WTC11 (cell line): ENCODE data around the gene NEMP2. TPM values are rescaled to one million over a fixed set of nuclear protein-coding genes. Genes with fewer than 3 reads are reported as not detected.

Source experiments
- ATAC-seq: fragments of 200-7000 bp; cut with Tn5 transposase; 2 replicates; pipeline ENCODE4 v1.10.0; 2021; ENCODE audit warnings: mild to moderate bottlenecking, moderate library complexity
- CTCF ChIA-PET: fragments of 300-600 bp; sonication (Branson Sonifier 250); formaldehyde crosslinking; loops from one replicate; lab custom pipeline; 2021; ENCODE audit warnings: antibody characterized with exemption; lab: Charles Lee
- POLR2A ChIA-PET: fragments of 350-600 bp; sonication (Branson Sonifier 250); formaldehyde crosslinking; loops from one replicate; lab custom pipeline; 2021; ENCODE audit warnings: antibody characterized with exemption; lab: Charles Lee
- DNase-seq: peaks from one replicate; pipeline ENCODE4 v3.0.0; 2021; ENCODE audit warnings: low spot score
- H3K27ac Mint-ChIP-seq: 2 replicates; pipeline ENCODE4 v1.8.0; 2021; ENCODE audit warnings: mixed read lengths
- H3K27me3 Mint-ChIP-seq: 2 replicates; pipeline ENCODE4 v1.8.0; 2021; ENCODE audit warnings: low read depth, mild to moderate bottlenecking, moderate library complexity, mixed read lengths
- H3K36me3 Mint-ChIP-seq: 2 replicates; pipeline ENCODE4 v1.8.0; 2021; ENCODE audit warnings: mixed read lengths
- H3K4me1 Mint-ChIP-seq: 2 replicates; pipeline ENCODE4 v1.8.0; 2022; ENCODE audit warnings: mixed read lengths
- H3K4me3 Mint-ChIP-seq: 2 replicates; pipeline ENCODE4 v1.8.0; 2021; ENCODE audit warnings: mild to moderate bottlenecking, moderate library complexity, mixed read lengths
- H3K9me3 Mint-ChIP-seq: 2 replicates; pipeline ENCODE4 v1.8.0; 2021; ENCODE audit warnings: mixed read lengths
- ESRRA ChIP-seq: sonication (generic); formaldehyde crosslinking; IDR thresholded peaks from 2 replicates; pipeline ENCODE4 v1.8.1; 2022; ENCODE audit warnings: mild to moderate bottlenecking, missing genetic modification reagents, borderline replicate concordance
- GRHL2 ChIP-seq: fragments of 250-450 bp; sonication (Bioruptor Pico); IDR thresholded peaks from 2 replicates; pipeline ENCODE4 v1.8.0; 2022; ENCODE audit warnings: mild to moderate bottlenecking, moderate library complexity; ENCODE audit not compliant: insufficient replicate concordance, severe bottlenecking
- IRF2 ChIP-seq: sonication (generic); formaldehyde crosslinking; IDR thresholded peaks from 2 replicates; pipeline ENCODE4 v1.8.0; 2022; ENCODE audit warnings: low read depth, missing genetic modification reagents, borderline replicate concordance
- JUN ChIP-seq: sonication (generic); formaldehyde crosslinking; IDR thresholded peaks from 2 replicates; pipeline ENCODE4 v1.8.0; 2023; ENCODE audit warnings: mild to moderate bottlenecking, missing genetic modification reagents
- SMAD4 ChIP-seq: sonication (generic); formaldehyde crosslinking; IDR thresholded peaks from 2 replicates; pipeline ENCODE4 v1.8.0; 2022; ENCODE audit warnings: mild to moderate bottlenecking, missing genetic modification reagents
- ZBTB21 ChIP-seq: sonication (generic); formaldehyde crosslinking; IDR thresholded peaks from 2 replicates; pipeline ENCODE4 v1.8.1; 2023; ENCODE audit warnings: mild to moderate bottlenecking, missing genetic modification reagents, borderline replicate concordance
- total RNA-seq: library from RNA; stranded (reverse); gene quantifications from 3 replicates; pipeline ENCODE4 v1.2.3, GENCODE V29; 2021
- TF ChIP-seq, protein P1 (sequence below): sonication (generic); formaldehyde crosslinking; IDR thresholded peaks from 2 replicates; pipeline ENCODE4 v1.8.1; 2023; ENCODE audit warnings: mild to moderate bottlenecking, missing genetic modification reagents
- TF ChIP-seq, protein P2 (sequence below): sonication (generic); formaldehyde crosslinking; IDR thresholded peaks from 2 replicates; pipeline ENCODE4 v1.8.0; 2022; ENCODE audit warnings: missing genetic modification reagents
- TF ChIP-seq, protein P3 (sequence below): sonication (generic); formaldehyde crosslinking; IDR thresholded peaks from 2 replicates; pipeline ENCODE4 v1.8.1; 2023; ENCODE audit warnings: mild to moderate bottlenecking, missing genetic modification reagents
- TF ChIP-seq, protein P4 (sequence below): sonication (generic); formaldehyde crosslinking; IDR thresholded peaks from 2 replicates; pipeline ENCODE4 v1.8.0; 2022; ENCODE audit warnings: mild to moderate bottlenecking, missing genetic modification reagents
- TF ChIP-seq, protein P5 (sequence below): sonication (generic); formaldehyde crosslinking; IDR thresholded peaks from 2 replicates; pipeline ENCODE4 v1.8.0; 2022; ENCODE audit warnings: mild to moderate bottlenecking, missing genetic modification reagents
- TF ChIP-seq, protein P6 (sequence below): fragments of 250-450 bp; sonication (Bioruptor Pico); IDR thresholded peaks from 2 replicates; pipeline ENCODE4 v1.9.0; 2021; ENCODE audit warnings: mild to moderate bottlenecking

NEMP2 gene
- total RNA-seq, 1 experiment from 2014 or later: 7.2 TPM

DNA sequence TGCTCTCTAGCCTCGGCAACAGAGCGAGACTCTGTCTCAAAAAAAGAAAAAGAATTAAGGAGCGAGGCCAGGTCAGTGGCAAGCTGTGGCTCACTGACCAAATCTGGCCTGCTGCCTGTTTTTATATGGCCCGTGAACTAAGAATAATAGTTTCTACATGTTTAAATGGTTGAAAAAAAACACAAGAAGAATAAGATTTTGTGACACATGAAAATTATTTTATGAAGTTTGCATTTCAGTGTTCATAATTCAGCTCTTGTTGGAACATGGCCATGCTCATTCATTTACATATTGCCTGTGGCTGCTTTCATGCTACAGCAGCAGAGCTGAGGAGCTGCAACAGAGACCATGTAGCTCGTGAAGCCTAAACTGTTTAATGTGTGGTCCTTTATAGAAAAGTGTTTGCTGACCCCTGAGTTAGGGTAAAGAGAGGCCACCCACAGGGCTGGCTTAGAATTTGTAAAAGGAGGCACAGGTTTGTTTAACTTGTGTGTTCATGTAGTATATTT is 66.9 kb downstream of the NEMP2 start:
- CTCF ChIA-PET: interaction anchor here (1.1 kb wide), 1 partner anchor 191 kb away, joined by 3 read pairs; no protein-coding TSS in a partner anchor
- peaks cover 21% of the 10 kb centered on the region for H3K9me3 Mint-ChIP-seq
- peaks cover 19% of the 10 kb centered on the region for H3K4me1 Mint-ChIP-seq
- H3K4me3 Mint-ChIP-seq: no peak overlapping the region
- POLR2A ChIA-PET: no interaction called here
- no peak overlapping the region for H3K27ac Mint-ChIP-seq
- ATAC-seq (peak; percentile 59), DNase-seq (no peak)
- TF ChIP-seq, protein P1, sequence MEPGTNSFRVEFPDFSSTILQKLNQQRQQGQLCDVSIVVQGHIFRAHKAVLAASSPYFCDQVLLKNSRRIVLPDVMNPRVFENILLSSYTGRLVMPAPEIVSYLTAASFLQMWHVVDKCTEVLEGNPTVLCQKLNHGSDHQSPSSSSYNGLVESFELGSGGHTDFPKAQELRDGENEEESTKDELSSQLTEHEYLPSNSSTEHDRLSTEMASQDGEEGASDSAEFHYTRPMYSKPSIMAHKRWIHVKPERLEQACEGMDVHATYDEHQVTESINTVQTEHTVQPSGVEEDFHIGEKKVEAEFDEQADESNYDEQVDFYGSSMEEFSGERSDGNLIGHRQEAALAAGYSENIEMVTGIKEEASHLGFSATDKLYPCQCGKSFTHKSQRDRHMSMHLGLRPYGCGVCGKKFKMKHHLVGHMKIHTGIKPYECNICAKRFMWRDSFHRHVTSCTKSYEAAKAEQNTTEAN (CRISPR knock-in tag): no peak
- TF ChIP-seq, protein P2, sequence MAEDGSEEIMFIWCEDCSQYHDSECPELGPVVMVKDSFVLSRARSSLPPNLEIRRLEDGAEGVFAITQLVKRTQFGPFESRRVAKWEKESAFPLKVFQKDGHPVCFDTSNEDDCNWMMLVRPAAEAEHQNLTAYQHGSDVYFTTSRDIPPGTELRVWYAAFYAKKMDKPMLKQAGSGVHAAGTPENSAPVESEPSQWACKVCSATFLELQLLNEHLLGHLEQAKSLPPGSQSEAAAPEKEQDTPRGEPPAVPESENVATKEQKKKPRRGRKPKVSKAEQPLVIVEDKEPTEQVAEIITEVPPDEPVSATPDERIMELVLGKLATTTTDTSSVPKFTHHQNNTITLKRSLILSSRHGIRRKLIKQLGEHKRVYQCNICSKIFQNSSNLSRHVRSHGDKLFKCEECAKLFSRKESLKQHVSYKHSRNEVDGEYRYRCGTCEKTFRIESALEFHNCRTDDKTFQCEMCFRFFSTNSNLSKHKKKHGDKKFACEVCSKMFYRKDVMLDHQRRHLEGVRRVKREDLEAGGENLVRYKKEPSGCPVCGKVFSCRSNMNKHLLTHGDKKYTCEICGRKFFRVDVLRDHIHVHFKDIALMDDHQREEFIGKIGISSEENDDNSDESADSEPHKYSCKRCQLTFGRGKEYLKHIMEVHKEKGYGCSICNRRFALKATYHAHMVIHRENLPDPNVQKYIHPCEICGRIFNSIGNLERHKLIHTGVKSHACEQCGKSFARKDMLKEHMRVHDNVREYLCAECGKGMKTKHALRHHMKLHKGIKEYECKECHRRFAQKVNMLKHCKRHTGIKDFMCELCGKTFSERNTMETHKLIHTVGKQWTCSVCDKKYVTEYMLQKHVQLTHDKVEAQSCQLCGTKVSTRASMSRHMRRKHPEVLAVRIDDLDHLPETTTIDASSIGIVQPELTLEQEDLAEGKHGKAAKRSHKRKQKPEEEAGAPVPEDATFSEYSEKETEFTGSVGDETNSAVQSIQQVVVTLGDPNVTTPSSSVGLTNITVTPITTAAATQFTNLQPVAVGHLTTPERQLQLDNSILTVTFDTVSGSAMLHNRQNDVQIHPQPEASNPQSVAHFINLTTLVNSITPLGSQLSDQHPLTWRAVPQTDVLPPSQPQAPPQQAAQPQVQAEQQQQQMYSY (CRISPR knock-in tag): no peak
- TF ChIP-seq IRF2 (CRISPR knock-in tag) (no peak), ZBTB21 (CRISPR knock-in tag) (no peak), SMAD4 (CRISPR knock-in tag) (no peak), GRHL2 (CRISPR knock-in tag) (no peak), JUN (CRISPR knock-in tag) (no peak), ESRRA (CRISPR knock-in tag) (no peak)
- TF ChIP-seq, protein P3, sequence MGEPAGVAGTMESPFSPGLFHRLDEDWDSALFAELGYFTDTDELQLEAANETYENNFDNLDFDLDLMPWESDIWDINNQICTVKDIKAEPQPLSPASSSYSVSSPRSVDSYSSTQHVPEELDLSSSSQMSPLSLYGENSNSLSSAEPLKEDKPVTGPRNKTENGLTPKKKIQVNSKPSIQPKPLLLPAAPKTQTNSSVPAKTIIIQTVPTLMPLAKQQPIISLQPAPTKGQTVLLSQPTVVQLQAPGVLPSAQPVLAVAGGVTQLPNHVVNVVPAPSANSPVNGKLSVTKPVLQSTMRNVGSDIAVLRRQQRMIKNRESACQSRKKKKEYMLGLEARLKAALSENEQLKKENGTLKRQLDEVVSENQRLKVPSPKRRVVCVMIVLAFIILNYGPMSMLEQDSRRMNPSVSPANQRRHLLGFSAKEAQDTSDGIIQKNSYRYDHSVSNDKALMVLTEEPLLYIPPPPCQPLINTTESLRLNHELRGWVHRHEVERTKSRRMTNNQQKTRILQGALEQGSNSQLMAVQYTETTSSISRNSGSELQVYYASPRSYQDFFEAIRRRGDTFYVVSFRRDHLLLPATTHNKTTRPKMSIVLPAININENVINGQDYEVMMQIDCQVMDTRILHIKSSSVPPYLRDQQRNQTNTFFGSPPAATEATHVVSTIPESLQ (CRISPR knock-in tag): no peak
- TF ChIP-seq, protein P4, sequence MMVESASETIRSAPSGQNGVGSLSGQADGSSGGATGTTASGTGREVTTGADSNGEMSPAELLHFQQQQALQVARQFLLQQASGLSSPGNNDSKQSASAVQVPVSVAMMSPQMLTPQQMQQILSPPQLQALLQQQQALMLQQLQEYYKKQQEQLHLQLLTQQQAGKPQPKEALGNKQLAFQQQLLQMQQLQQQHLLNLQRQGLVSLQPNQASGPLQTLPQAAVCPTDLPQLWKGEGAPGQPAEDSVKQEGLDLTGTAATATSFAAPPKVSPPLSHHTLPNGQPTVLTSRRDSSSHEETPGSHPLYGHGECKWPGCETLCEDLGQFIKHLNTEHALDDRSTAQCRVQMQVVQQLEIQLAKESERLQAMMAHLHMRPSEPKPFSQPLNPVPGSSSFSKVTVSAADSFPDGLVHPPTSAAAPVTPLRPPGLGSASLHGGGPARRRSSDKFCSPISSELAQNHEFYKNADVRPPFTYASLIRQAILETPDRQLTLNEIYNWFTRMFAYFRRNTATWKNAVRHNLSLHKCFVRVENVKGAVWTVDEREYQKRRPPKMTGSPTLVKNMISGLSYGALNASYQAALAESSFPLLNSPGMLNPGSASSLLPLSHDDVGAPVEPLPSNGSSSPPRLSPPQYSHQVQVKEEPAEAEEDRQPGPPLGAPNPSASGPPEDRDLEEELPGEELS (CRISPR knock-in tag): no peak
- TF ChIP-seq, protein P5, sequence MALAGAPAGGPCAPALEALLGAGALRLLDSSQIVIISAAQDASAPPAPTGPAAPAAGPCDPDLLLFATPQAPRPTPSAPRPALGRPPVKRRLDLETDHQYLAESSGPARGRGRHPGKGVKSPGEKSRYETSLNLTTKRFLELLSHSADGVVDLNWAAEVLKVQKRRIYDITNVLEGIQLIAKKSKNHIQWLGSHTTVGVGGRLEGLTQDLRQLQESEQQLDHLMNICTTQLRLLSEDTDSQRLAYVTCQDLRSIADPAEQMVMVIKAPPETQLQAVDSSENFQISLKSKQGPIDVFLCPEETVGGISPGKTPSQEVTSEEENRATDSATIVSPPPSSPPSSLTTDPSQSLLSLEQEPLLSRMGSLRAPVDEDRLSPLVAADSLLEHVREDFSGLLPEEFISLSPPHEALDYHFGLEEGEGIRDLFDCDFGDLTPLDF (CRISPR knock-in tag): no peak
- TF ChIP-seq, protein P6, sequence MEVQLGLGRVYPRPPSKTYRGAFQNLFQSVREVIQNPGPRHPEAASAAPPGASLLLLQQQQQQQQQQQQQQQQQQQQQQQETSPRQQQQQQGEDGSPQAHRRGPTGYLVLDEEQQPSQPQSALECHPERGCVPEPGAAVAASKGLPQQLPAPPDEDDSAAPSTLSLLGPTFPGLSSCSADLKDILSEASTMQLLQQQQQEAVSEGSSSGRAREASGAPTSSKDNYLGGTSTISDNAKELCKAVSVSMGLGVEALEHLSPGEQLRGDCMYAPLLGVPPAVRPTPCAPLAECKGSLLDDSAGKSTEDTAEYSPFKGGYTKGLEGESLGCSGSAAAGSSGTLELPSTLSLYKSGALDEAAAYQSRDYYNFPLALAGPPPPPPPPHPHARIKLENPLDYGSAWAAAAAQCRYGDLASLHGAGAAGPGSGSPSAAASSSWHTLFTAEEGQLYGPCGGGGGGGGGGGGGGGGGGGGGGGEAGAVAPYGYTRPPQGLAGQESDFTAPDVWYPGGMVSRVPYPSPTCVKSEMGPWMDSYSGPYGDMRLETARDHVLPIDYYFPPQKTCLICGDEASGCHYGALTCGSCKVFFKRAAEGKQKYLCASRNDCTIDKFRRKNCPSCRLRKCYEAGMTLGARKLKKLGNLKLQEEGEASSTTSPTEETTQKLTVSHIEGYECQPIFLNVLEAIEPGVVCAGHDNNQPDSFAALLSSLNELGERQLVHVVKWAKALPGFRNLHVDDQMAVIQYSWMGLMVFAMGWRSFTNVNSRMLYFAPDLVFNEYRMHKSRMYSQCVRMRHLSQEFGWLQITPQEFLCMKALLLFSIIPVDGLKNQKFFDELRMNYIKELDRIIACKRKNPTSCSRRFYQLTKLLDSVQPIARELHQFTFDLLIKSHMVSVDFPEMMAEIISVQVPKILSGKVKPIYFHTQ (CRISPR knock-in tag): no peak
- H3K27me3 Mint-ChIP-seq: no peaks in the 10 kb centered on the region
- H3K36me3 Mint-ChIP-seq: peaks cover 21% of the 10 kb centered on the region
